Measurements from ENCODE around the gene CTNNB1.

CTNNB1 gene

DNA sequence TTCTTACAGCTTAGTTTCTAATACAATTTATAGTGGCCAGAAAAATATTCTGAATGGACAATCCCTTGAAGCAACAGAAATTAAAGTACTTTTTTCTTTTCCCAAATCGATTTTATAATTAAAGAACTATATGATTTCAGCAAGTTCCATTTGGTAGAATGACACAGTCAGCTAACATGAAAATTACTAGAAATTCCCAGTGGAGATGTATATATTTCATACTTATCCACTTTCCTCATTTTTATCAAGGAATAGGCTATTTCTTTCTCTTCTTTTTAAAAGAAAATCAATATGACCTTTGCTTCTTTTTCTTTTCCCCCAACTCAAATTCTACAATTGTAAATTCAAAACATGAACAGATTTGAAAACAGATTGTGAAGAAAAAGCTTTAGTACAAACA lies 6.4 kb upstream of the CTNNB1 start:
- no peak for DNase-seq (ENCODE audit: low read depth, low spot score)

DNA sequence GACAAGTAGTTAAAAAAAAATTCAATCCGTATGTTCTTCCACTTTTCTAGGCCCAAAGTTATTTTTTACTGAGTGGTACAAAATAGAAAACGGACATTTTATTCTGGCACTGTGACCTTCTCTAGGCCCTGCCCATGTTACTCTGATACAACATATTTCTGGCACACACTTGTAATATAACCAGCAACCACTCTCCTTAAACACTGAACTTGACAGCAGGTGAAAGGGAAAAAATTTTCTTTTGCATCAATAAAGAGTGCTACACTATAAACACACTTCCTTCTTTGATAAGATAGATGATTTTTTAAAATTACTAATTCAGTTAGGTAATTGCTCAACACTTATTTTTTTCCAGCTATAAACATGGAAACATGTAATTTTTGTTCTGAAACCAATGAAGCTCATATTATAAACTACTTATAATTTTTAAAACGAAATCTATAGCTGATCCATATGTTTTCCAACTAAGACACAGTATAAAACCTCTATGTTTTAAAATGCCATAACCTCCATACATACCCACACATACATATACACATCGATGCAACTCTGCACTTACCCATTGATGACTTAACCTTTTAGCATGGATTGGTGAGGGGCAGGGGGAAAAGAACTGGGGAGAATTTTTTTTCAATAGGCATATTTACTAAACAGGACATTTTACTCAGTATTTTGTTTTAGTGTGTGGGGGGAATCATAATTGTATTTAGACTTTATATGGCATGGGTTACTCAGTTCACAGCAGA lies 5.3 kb upstream of the CTNNB1 start:
- DNase-seq (ENCODE audit: low read depth, low spot score) = no peak

DNA sequence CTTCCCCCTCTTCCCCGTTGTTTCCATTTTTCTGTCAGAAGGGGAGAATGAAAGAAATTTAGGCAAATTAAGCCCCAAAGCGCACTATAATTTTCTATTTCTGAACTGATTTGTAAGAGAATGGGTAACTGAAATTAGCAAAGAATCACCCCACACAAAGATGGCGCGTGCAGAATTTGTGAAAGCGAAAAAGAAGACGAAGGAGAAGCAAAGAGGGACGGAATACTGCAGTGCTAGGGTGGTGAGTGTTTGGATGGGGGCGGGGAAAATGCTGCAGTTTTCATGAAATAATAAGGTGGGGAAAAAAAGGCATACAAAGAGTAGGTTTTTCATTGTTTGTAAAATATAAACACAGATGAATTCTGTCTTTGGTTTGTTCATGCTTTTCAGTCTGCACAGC lies 4.6 kb upstream of the CTNNB1 start:
- DNase-seq (ENCODE audit: low read depth, low spot score) = no peak

DNA sequence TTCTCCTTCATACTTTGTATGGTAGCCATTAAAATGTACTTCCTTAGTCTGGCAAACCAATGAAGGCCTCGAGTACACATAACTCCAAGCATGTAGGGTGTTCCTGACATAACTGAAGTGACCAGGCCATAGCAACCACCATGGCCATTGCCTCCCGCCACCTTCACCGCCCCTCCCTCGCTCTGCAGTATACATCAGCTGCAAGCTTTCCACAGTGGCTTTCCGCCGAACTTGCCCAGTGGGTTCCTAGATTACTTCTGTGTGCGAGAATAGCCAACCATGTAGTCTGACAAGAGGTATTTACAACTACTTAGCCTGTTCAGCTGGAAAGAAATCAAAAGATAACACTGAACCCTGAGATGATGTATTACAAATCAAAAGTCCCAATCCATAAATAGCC lies 3.4 kb upstream of the CTNNB1 start:
- no peak for DNase-seq (ENCODE audit: low read depth, low spot score)

DNA sequence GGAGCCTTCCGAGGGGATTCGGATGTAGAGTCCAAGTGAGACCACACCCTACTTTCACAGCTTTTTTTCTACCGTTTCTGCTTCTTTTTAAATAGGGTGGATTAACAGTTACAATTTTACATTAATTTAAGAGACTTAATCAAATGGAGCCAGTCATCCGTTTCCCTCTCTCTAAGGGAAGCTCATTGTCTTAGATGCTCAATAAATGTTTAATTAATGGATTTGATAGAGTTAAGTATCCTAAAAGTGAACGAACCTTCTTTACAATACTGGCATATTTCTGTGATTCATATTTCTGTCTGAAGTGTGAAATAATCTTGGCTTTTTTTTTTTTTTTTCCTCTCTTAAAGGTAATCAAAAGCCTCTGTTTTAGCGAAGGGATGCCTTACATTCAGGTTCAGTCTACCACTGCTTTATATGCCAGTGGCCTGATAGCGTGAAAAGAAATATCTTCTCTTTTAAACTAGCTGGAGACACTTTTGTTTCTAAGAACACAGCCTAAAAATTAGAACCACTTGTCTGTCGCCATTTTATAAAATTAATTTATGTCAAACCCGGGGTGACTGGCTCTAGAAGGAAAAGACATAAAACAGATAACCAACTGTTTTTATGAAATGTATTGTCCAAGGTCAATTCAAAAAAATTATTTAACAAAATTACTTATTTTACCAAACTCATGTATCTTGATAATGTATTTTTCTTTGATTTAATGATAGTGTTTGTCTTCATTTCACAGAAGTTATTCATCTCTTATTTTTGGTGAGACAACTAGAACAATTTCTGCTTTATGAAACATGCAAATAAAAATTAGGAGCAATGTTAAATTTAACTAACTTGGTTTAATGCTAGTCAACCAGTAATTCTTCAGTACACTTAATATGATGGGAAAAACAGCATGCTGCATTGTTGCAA lies 2.5 kb upstream of the CTNNB1 start:
- no peak for DNase-seq (ENCODE audit: low read depth, low spot score)

DNA sequence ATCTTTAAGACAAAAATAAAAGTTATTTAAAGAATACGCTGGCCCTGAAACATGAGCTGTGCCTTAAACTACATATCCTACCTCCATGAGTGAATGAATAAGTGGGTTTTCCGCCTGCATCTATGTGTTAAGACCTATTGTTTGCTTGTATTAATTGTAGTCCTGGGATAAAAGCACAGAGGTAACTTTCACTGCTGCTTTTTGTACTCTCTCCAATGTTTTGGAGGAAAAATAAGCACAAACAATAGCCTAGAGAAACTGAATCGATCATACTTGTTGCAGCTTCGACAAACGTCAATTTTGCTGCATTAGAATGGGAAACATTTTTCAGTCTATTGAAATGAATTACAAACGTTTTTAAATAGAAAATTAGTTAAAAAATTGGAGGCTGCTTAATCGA lies 1.3 kb upstream of the CTNNB1 start:
- DNase-seq (ENCODE audit: low read depth, low spot score) = no peak

DNA sequence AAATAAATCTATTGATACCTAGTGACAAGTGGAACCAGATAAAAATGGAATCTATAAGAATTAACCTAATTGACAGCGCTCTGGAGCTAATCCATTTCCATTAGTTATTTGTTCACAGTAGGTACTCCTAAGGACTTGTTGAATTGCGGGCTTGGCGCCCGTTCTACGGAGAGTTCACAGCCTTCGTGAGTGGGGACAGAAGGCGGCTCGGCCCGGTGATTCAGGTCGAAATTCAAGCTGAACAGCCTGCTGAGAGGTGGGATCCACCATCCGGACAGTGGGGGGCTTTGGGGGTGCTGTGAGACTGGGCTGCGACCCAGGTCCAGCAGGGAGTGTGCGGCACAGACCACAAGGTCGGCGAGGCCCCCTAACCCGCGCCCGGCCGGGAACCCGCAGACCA lies 779 bp upstream of the CTNNB1 start:
- no peak for DNase-seq (ENCODE audit: low read depth, low spot score)

DNA sequence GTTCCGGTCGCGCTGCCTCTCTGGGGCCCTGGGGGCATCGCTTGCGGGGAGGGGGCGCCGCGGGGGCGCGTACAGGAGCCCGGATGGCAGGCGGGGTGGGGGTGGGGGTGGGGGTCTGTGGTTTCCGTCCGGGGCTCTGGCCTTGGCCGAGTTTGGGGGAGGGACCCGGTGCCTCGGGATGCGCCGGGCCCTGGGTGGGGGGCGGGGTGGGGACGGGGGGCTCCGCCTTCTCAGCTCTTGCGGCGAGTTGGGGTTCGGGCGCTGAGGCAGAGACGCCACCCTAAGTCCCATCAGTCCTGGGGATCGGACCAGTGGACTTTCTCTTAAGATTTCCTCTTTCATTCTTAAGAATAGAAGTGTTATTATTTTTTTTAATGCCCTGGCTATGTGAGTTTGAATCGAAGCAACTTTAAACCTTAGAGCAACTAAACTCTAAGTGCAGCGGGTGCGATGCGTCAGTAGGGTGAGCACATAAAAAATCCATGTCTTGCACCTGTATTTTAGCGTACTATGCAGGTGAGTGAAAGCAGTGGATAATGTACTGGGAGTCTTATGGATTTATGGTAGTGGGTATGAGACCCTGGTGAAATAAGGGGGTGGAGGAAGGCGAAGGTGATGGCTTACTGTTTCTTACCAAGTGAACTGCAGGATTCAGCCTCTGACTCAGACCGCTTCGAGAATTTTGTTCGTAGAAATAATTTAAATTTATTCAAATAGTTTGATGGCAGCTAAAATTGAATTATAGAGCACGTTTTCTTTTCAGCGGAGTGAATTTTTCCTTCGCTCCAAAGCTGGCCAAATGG lies 762 bp downstream of the CTNNB1 start:
- no peak for DNase-seq (ENCODE audit: low read depth, low spot score)

DNA sequence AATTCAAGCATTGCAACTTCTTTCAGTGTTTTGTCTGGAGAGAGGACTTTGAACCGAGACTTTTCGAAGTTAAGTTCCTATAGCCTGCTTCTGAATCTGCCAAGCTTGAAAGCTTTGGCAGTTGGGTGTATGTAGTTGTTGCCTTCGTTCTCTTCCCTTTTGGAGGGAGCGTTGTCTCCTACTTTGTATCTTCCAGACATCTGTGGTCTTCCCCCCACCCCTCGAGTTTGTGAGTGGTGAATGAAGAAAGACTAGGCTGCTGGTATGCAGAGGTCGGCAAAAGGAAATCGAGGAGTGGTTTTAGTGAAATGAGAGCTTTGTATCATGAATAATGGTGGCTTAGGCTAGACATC lies 1.3 kb downstream of the CTNNB1 start:
- no peak for DNase-seq (ENCODE audit: low read depth, low spot score)

DNA sequence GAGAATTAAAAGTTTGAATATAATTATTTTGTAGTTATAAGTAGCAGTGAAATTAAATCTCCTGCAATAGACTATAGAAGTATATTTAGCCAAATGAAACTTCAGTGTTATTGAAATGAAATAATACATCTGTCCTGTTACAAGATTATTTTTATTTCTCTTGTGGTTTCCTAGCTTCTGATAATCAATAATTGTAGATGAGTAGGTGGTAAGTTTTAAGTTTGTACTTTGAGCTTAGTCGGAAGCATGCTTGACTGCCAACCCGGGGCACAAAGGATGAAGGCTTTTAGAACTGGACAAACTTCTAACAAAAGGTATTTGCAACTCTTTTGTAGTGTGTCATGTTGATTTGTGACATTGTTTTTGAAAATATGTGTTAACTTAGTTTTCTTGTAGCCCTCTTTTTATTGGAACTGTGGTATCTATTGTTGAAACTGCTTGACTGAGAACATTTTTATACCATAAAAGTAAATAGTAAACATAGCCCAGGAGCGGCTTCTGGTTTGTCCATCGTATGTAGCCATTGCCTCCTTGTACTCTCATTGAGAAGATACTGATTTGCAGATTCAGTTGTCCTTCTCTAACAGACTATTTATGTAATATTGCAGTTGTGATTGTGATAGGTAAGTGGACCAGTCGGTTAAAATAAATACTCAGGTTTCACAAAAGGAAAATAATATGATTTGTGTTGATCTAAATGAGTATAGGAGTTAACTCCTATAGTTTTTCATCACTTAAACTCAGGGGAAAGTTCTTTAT lies 2.9 kb downstream of the CTNNB1 start:
- no peak for DNase-seq (ENCODE audit: low read depth, low spot score)

DNA sequence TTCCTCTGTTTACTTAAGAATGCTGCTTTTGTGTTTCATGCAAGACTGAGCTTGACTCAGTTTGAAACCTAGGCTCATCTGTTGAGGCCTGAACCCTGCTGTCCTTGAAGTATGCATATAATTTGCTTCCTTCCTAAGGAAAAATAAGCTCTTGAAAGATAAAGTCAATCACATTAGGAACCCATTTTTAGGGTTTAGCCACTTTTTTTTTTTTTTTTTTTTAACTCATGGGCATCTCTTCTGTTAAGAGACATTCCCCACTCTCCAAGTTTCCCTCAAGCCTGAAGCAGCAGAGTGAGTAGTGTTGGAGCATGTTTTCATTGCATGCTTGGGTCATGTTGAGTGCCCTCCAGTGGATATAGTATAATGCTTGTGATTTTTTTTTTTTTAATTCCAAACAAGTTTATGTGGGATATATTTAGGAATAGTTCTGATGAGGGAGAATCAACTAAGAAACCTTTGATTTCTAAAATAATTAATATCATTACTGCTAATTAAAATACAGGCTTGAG lies 3.6 kb downstream of the CTNNB1 start:
- DNase-seq (ENCODE audit: low read depth, low spot score) = no peak

DNA sequence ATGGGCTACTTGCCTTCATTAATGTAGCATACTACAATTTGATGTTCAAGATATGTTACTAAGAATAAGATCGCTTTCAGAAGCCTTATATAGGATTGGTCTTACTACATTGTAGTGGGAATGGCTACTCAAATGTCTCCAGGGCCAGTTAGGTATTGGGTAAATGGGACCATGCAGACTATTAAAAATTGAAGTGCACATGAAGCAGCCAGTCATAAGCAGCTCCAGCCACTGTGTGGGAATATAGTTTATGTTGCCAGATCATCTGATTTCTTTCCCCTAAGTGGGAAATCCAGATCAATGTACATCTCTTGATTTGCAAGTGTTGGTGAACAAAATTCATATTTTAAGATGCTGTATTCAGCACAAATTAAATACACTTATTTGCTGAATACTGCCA lies 5.1 kb downstream of the CTNNB1 start:
- no peak for DNase-seq (ENCODE audit: low read depth, low spot score)

DNA sequence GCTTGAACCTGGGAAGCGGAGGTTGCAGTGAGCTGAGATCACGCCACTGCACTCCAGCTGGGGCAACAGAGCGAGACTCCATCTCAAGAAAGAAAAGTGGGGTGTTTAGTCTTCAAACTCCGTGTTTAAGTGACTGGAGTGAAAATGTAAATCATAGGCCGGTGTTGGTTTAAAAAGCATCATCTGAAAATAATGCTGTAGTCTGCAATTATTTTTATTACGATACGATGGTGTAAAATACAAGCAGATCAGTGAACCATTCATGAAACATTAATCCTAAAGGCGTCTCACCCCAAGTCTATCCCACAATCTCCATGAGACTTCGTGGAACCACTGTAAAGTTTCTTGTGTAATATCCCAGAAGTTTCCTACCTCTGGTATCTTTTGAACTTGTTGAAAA lies 6.3 kb downstream of the CTNNB1 start:
- DNase-seq (ENCODE audit: low read depth, low spot score) = no peak

DNA sequence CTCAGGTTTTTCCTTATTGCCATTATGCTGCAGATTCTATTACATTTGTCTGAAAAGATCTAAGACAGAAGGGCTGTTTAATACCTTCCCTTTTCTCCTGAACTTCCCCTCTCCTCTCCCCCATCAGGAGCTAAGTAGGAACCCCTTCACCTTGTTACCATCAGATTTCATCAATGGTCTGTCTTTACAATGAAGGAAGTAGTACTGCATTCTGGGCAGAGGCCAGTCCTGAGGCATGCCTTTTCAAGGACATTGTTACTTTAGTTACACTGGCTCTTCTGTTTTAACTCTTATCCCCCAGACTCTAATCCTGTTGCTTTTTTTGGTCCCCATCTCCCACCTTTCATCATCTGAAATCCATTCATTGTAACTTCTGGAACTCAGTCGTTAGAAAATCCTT lies 8.1 kb downstream of the CTNNB1 start:
- no peak for DNase-seq (ENCODE audit: low read depth, low spot score)

DNA sequence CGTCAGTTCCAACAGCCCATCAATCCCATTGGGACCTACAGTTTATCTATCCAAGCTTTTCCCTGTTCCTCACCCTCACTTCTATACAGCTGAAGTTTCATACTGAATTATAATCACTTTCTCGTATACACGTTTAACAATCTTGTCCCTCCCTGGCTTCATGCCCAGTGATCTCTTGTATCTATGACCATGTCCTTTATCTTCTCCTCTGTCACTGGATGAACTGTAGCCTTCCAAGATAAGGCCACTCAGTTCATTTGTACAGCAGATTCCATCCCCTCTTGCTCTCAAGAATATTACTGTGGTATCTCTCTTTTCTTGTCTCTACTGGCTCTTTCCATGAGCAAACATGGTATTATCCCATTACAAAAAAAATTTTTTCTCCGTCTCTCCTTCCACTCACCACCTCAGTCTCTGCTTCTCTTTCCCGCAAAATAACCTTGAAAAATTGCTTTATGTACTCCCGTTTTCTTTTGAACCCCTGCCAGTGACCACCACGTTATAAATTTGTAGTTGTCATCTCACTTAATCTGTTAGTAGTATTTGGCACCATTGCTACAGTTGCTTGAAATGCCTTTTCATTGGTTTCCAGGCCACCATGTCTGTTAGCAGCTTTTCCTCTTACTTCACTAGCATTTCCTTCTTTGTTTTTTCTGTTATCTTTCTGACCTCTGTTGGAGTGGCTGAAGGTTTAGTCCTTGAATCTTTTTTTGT lies 9.4 kb downstream of the CTNNB1 start:
- no peak for DNase-seq (ENCODE audit: low read depth, low spot score)

DNA sequence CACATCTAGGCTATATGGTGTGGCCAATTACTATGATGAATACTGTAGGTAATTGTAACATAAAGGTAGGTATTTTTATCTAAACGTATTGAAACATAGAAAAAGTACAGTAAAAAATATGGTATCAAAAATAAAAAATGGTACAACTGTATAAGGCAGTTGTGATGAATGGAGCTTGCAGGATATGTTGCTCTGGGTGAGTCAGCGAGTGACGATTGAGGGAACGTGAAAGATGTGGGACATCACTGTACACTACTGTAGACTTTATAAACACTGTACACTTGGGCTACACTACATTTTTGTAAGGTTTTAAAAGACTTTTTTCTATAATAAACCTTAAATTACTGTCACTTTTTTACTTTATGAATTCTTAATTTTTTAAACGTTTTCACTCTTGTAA lies 10.3 kb downstream of the CTNNB1 start:
- DNase-seq (ENCODE audit: low read depth, low spot score) = no peak

DNA sequence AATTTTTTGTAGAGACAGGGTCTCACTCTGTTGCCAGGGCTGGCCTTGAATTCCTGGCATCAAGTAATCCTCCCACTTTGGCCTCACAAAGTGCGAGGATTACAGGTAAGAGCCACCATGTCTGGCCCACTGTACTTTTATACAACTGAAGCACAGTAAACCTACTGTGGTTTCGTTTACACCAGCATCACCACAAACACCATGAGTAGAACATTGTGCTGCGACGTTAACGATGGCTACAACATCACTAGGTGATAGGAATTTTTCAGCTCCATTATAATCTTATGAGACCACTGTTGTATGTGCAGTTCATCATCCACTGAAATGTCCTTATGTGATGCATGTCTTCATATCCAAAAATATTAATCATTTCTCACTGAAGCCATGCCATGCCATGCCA lies 11.7 kb downstream of the CTNNB1 start:
- DNase-seq (ENCODE audit: low read depth, low spot score) = no peak

DNA sequence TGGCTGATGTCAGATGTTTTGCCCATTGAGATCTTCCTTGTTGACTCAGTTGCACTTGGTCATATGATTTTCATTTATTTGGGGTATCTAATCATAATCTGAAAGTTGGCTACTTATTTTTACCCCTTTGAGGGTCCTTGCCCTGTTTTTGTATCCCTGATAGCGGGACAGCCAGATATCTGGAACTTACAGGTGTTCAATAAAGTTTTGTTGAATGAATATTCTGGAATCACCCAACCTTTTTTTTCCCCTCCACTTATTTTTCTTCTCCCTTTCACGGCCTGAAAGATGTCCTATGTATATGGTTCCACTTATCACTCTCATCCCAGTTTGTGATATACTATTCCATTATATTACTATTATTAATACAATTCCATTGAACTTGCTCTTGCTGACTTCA lies 12.8 kb downstream of the CTNNB1 start:
- DNase-seq (ENCODE audit: low read depth, low spot score) = no peak

DNA sequence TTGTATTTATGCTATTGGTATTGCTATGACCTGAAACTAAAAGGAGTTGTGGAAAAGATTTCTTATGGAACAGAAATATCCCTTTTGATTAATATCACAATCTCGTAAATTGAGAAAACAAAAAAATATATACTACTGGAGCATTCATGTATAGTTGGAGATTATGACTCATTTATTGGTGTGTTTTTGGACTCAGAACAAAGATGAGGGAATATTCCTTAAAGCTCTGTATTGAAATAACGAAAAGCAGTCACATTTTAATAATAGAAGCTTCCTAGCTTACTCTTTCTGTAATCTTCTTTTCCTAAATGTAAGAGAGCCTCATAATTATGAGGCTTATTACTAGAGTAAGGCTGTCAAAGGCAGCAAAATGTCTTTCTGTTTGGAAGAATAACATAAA lies 14.3 kb downstream of the CTNNB1 start:
- no peak for DNase-seq (ENCODE audit: low read depth, low spot score)

DNA sequence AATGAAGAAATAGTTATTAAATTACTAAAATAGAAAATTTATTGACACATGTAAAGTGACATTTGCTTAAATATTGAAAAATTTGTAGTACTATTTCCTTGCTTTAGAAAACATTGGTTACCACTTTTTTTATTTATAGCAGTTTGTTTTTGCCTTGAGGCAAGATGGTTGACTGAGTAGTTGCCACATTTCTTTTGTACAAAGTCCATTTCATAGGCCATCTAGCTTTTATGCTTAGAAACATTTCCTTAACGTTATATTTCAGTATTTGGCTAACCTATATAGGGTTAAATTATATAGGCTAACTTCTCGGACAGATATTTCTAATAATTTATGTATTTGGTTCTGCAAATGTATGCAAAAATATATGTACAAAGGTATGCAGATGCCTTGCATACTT lies 17.1 kb downstream of the CTNNB1 start:
- DNase-seq (ENCODE audit: low read depth, low spot score) = no peak

DNA sequence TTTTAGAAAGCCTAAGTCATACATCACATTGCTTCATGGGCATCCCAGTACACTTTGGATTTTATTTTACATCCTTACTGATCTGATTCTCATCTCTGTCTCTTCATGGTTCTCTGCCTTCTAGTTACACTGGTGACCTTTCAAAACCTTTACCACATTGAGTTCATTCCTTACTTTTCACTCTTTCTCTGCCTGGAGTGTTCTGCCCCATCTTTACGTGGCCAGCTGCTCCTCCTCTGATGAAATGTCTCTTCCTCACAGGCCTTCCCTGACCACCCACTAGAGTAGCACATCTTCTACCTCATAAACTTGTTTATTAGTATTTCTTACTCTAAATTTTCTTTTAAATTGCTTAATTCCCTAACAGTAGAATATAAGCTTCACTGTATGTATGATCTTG lies 17.7 kb downstream of the CTNNB1 start:
- DNase-seq (ENCODE audit: low read depth, low spot score) = no peak
